MM.1S (cell line): ENCODE data around the gene CPD.

Source experiments
- DNase-seq: peaks from one replicate; pipeline ENCODE4 v3.0.0-alpha.2; 2015
- H2AFZ ChIP-seq: fragments of 300-600 bp; sonication (generic); 2 replicates; pipeline ENCODE4 v1.6.0; 2016; ENCODE audit warnings: antibody characterized with exemption, low read length
- H3F3A ChIP-seq: fragments of 300-600 bp; sonication (generic); 2 replicates; pipeline ENCODE4 v1.6.1; 2016; ENCODE audit warnings: mild to moderate bottlenecking, antibody characterized with exemption, low read length, moderate library complexity, mixed read lengths; ENCODE audit not compliant: insufficient read depth
- H3K27ac ChIP-seq: fragments of 300-600 bp; sonication (generic); 2 replicates; pipeline ENCODE4 v1.5.1; 2016; ENCODE audit warnings: mild to moderate bottlenecking, low read length
- H3K27me3 ChIP-seq: fragments of 300-600 bp; sonication (generic); replicated peaks from 2 replicates; pipeline ENCODE4 v1.6.0; 2016; ENCODE audit warnings: low read length; ENCODE audit not compliant: insufficient read depth
- H3K36me3 ChIP-seq: fragments of 300-600 bp; sonication (generic); replicated peaks from 2 replicates; pipeline ENCODE4 v1.6.1; 2016; ENCODE audit warnings: mild to moderate bottlenecking, low read length, mixed read lengths; ENCODE audit not compliant: insufficient read depth
- H3K4me1 ChIP-seq: fragments of 300-600 bp; sonication (generic); 2 replicates; pipeline ENCODE4 v1.6.1; 2016; ENCODE audit warnings: low read length, mixed read lengths
- H3K4me2 ChIP-seq: fragments of 300-600 bp; sonication (generic); 2 replicates; pipeline ENCODE4 v1.6.0; 2016; ENCODE audit warnings: low read depth, low read length
- H3K4me3 ChIP-seq: fragments of 300-600 bp; sonication (generic); 2 replicates; pipeline ENCODE4 v1.5.1; 2016; ENCODE audit warnings: low read length, mixed read lengths
- H3K79me2 ChIP-seq: fragments of 300-600 bp; sonication (generic); 2 replicates; pipeline ENCODE4 v1.6.1; 2016; ENCODE audit warnings: mixed run types, low read length, mixed read lengths
- H3K9ac ChIP-seq: fragments of 300-600 bp; sonication (generic); 2 replicates; pipeline ENCODE4 v1.6.1; 2016; ENCODE audit warnings: low read length, mixed read lengths
- H3K9me2 ChIP-seq: fragments of 300-600 bp; sonication (generic); replicated peaks from 2 replicates; pipeline ENCODE4 v1.6.1; 2016; ENCODE audit warnings: mild to moderate bottlenecking, low read length, mixed read lengths; ENCODE audit not compliant: insufficient read depth
- H3K9me3 ChIP-seq: fragments of 300-600 bp; sonication (generic); replicated peaks from 2 replicates; pipeline ENCODE4 v1.6.1; 2016; ENCODE audit warnings: mild to moderate bottlenecking, low read length, mixed read lengths; ENCODE audit not compliant: insufficient read depth
- H4K20me1 ChIP-seq: fragments of 300-600 bp; sonication (generic); 2 replicates; pipeline ENCODE4 v1.6.1; 2016; ENCODE audit warnings: mild to moderate bottlenecking, low read length, moderate library complexity, mixed read lengths; ENCODE audit not compliant: insufficient read depth
- CTCF ChIP-seq: fragments of 300-600 bp; sonication (generic); IDR thresholded peaks from 2 replicates; pipeline ENCODE4 v1.5.1; 2016; ENCODE audit warnings: antibody characterized with exemption, low read length, mixed read lengths
- EZH2 ChIP-seq: fragments of 300-600 bp; sonication (generic); optimal IDR thresholded peaks from 2 replicates; pipeline ENCODE3; 2017; ENCODE audit warnings: low read depth, mild to moderate bottlenecking, antibody characterized with exemption, low read length, mixed read lengths
- EZH2phosphoT487 ChIP-seq: fragments of 300-600 bp; sonication (generic); IDR thresholded peaks from 2 replicates; pipeline ENCODE4 v1.6.1; 2018; ENCODE audit warnings: antibody characterized with exemption, low read length

The CPD gene

GRCh38 chr17:30377574-30378240, 1.0 kb upstream of the CPD start:
- no peaks in the 10 kb centered on the region for H3K9me3 ChIP-seq
- no peak for DNase-seq
- H3K27ac ChIP-seq = no peak overlapping the region
- no peaks in the 10 kb centered on the region for H3K9me2 ChIP-seq
- no peaks in the 10 kb centered on the region for H3K36me3 ChIP-seq
- TF ChIP-seq EZH2phosphoT487 (no peak), EZH2 (no peak), CTCF (no peak)
- peak overlapping the region; percentile 77; the same call in 1 of the 2 replicates for H3K4me3 ChIP-seq
- H3K27me3 ChIP-seq = no peaks in the 10 kb centered on the region
- peaks cover 33% of the 10 kb centered on the region for H3K4me1 ChIP-seq
- peak overlapping the region; percentile 57 for H3K4me2 ChIP-seq
- no peak overlapping the region for H3K9ac ChIP-seq
- H3K79me2 ChIP-seq = peaks cover 19% of the 10 kb centered on the region; the same call in 1 of the 2 replicates
- H2AFZ ChIP-seq = peak overlapping the region; percentile 72; the same call in 1 of the 2 replicates
- H4K20me1 ChIP-seq = no peaks in the 10 kb centered on the region
- H3F3A ChIP-seq = peaks cover 8% of the 10 kb centered on the region; the same call in 1 of the 2 replicates

- Histone ChIP-seq H2AFZ (peak overlapping the region; percentile 72), H4K20me1 (no peaks in the 10 kb centered on the region), H3F3A (peaks cover 8% of the 10 kb centered on the region; the same call in 1 of the 2 replicates), H3K27ac (no peak overlapping the region), H3K36me3 (no peaks in the 10 kb centered on the region), H3K27me3 (no peaks in the 10 kb centered on the region), H3K4me1 (peaks cover 33% of the 10 kb centered on the region), H3K9me3 (no peaks in the 10 kb centered on the region), H3K9ac (peak overlapping the region; percentile 16; the same call in 1 of the 2 replicates), H3K79me2 (peaks cover 19% of the 10 kb centered on the region), H3K4me3 (peak overlapping the region; percentile 77), H3K9me2 (no peaks in the 10 kb centered on the region), H3K4me2 (peak overlapping the region; percentile 57)
- peak; percentile 33 for DNase-seq
- no peak for TF ChIP-seq EZH2phosphoT487
- TF ChIP-seq CTCF = no peak
- TF ChIP-seq EZH2 = no peak
Measured at GRCh38 chr17:30378241-30378824, 394 bp upstream of the CPD start.

- TF ChIP-seq EZH2 (no peak), CTCF (no peak), EZH2phosphoT487 (no peak)
- Histone ChIP-seq H3K36me3 (no peaks in the 10 kb centered on the region), H3K9me3 (no peaks in the 10 kb centered on the region), H3K4me3 (peak overlapping the region; percentile 77), H3K9me2 (no peaks in the 10 kb centered on the region), H3K27ac (peak overlapping the region; percentile 21; the same call in 1 of the 2 replicates), H3K27me3 (no peaks in the 10 kb centered on the region), H3K4me1 (peaks cover 33% of the 10 kb centered on the region), H2AFZ (peak overlapping the region; percentile 79), H4K20me1 (no peaks in the 10 kb centered on the region), H3K4me2 (peak overlapping the region; percentile 57), H3F3A (peaks cover 8% of the 10 kb centered on the region; the same call in 1 of the 2 replicates), H3K9ac (peak overlapping the region; percentile 60; the same call in 1 of the 2 replicates), H3K79me2 (peaks cover 19% of the 10 kb centered on the region)
- peak; percentile 15 for DNase-seq
Measured at GRCh38 chr17:30379303-30379902, 676 bp downstream of the CPD start.
